ENCODE data around the gene DLL3. TPM values are rescaled to one million over a fixed set of nuclear protein-coding genes. Genes with fewer than 3 reads are reported as not detected.

The DLL3 gene
- total and polyA plus RNA-seq, 4 donors: not detected

- TF ChIP-seq ZBTB33 (IDR thresholded peaks at IDR 0.05): peak; percentile 79
Measured at GRCh38 chr19:39539518-39540332, 41.0 kb downstream of the DLL3 start, which contains the start of gene EID2 (continued).

GRCh38 chr19:39540333-39540673, 41.6 kb downstream of the DLL3 start:
- Histone ChIP-seq H3K4me1 (ENCODE audit: control insufficient read depth in 4 of 4, insufficient read depth in 4 of 4, low read length in 3 of 4) (peaks cover 0 to 16% (median 9%) of the 10 kb centered on the region in 4 donors), H3K4me3 (ENCODE audit: low read depth in 1 of 3, low read length in 3 of 3) (no peak overlapping the region), H3K36me3 (ENCODE audit: control insufficient read depth in 4 of 4, insufficient read depth in 3 of 4, low read depth in 1 of 4, low read length in 3 of 4) (no peaks in the 10 kb centered on the region), H3K27ac (ENCODE audit: low read depth in 1 of 2, low read length in 2 of 2) (no peak overlapping the region), H3K9ac (ENCODE audit: low read depth in 1 of 2, low read length in 2 of 2) (no peak overlapping the region), H3K9me3 (ENCODE audit: control insufficient read depth in 4 of 4, low read length in 3 of 4) (no peaks in the 10 kb centered on the region), H3K27me3 (ENCODE audit: control insufficient read depth in 4 of 4, insufficient read depth in 4 of 4, low read length in 3 of 4) (no peaks in the 10 kb centered on the region)
- WGBS: 7% methylated on average over 10 of the region's 10 CpGs
- TF ChIP-seq SP1 (IDR thresholded peaks at IDR 0.05) (peak; percentile 6), FOXA1 (IDR thresholded peaks at IDR 0.05) (no peak), TAF1 (conservative IDR thresholded peaks at IDR 0.05) (no peak), RXRA (IDR thresholded peaks at IDR 0.05) (peak in 1 of 2 donors; percentile 2), REST (IDR thresholded peaks at IDR 0.05) (no peak), ZBTB33 (IDR thresholded peaks at IDR 0.05) (no peak), HNF4A (conservative IDR thresholded peaks at IDR 0.05) (no peak), FOXA2 (IDR thresholded peaks at IDR 0.05) (no peak), NR2F2 (IDR thresholded peaks at IDR 0.05) (no peak), JUND (IDR thresholded peaks at IDR 0.05) (no peak), EGR1 (IDR thresholded peaks at IDR 0.05; ENCODE audit: low read depth in 2 of 2) (no peak), HNF4G (IDR thresholded peaks at IDR 0.05) (no peak), RAD21 (IDR thresholded peaks at IDR 0.05) (no peak), GABPA (IDR thresholded peaks at IDR 0.05 in 1 of 2, conservative IDR thresholded peaks at IDR 0.05 in 1 of 2) (no peak)
- no peak for DNase-seq (ENCODE audit: low spot score)

Data from liver (tissue), 9 donors.